GM06990 (cell line): ENCODE results near the gene MFSD6.
"Not testable (repeated sequence)": the region's sequence is repeated elsewhere in the genome, so short reads cannot be mapped to it uniquely, and the experiment has no call there.

Source experiments
- DNase-seq: peaks from one replicate; pipeline ENCODE4 v3.0.0-alpha.2; 2011; ENCODE audit not compliant: insufficient read length; ENCODE audit errors: extremely low read depth
- H3K27me3 ChIP-seq: replicated peaks from 2 replicates; pipeline ENCODE4 v1.6.0; 2011; ENCODE audit warnings: low read length; ENCODE audit not compliant: control insufficient read depth, insufficient read depth
- H3K36me3 ChIP-seq: 2 replicates; pipeline ENCODE4 v1.5.1; 2011; ENCODE audit warnings: low read length; ENCODE audit not compliant: control insufficient read depth, insufficient read depth
- H3K4me3 ChIP-seq: replicated peaks from 2 replicates; pipeline ENCODE4 v1.5.1; 2011; ENCODE audit warnings: low read depth, mild to moderate bottlenecking, control low read depth, low read length
- TF ChIP-seq, protein P1 (sequence below): IDR thresholded peaks from 2 replicates; pipeline ENCODE4 v1.5.1; 2011; ENCODE audit warnings: low read length, control low read depth, mild to moderate bottlenecking, inconsistent platforms; ENCODE audit not compliant: insufficient read depth, poor library complexity, severe bottlenecking

The MFSD6 gene

GRCh38 chr2:190407662-190408537 is at the start of gene MFSD6:
TSS of gene MFSD6 (plus strand) at chr2:190408355. CDS start at chr2:190436030, 27,675 bp downstream.
- peak; percentile 78 for DNase-seq
- H3K36me3 ChIP-seq = no peaks in the 10 kb centered on the region
- TF ChIP-seq, protein P1, sequence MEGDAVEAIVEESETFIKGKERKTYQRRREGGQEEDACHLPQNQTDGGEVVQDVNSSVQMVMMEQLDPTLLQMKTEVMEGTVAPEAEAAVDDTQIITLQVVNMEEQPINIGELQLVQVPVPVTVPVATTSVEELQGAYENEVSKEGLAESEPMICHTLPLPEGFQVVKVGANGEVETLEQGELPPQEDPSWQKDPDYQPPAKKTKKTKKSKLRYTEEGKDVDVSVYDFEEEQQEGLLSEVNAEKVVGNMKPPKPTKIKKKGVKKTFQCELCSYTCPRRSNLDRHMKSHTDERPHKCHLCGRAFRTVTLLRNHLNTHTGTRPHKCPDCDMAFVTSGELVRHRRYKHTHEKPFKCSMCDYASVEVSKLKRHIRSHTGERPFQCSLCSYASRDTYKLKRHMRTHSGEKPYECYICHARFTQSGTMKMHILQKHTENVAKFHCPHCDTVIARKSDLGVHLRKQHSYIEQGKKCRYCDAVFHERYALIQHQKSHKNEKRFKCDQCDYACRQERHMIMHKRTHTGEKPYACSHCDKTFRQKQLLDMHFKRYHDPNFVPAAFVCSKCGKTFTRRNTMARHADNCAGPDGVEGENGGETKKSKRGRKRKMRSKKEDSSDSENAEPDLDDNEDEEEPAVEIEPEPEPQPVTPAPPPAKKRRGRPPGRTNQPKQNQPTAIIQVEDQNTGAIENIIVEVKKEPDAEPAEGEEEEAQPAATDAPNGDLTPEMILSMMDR = no peak
- peak within 1 kb of the TSS; percentile 83 for H3K4me3 ChIP-seq
- H3K27me3 ChIP-seq = no peaks in the 10 kb centered on the region

- not testable (repeated sequence) for DNase-seq, H3K36me3 ChIP-seq, H3K27me3 ChIP-seq, H3K4me3 ChIP-seq
Observed at GRCh38 chr2:190358655-190359448, 49.3 kb upstream of the MFSD6 start.

- H3K4me3 ChIP-seq = peak overlapping the region; percentile 63
- H3K27me3 ChIP-seq = no peaks in the 10 kb centered on the region
- TF ChIP-seq, protein P1 = no peak
- no peak for DNase-seq
- H3K36me3 ChIP-seq = no peaks in the 10 kb centered on the region
Observed at GRCh38 chr2:190360561-190360960, 47.6 kb upstream of the MFSD6 start.

DNA sequence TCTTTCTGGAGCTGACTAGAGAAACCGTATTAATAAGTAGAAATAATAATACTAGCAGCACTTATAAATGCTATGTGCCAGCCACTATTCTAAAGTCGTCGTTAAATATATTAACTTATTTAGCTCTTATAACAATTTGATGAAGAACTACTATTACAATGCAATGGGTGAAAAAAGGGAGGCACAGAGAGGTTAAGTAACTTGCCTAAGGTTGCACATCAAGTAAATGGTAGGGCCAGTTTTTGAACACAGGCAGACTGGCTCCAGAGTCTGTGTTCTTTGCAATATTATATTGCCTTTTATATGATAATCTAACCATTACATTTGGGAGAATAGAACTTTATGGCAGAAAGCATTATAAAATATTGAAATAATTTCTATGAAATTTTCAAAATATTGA is 47.2 kb upstream of the MFSD6 start:
- TF ChIP-seq, protein P1 = no peak
- Histone ChIP-seq H3K4me3 (peak overlapping the region; percentile 63), H3K27me3 (no peaks in the 10 kb centered on the region), H3K36me3 (no peaks in the 10 kb centered on the region)
- no peak for DNase-seq

- H3K4me3 ChIP-seq = no peak overlapping the region
- no peaks in the 10 kb centered on the region for H3K27me3 ChIP-seq
- TF ChIP-seq, protein P1 = no peak
- H3K36me3 ChIP-seq = no peaks in the 10 kb centered on the region
- no peak for DNase-seq
Observed at GRCh38 chr2:190361572-190361971, 46.6 kb upstream of the MFSD6 start.

DNA sequence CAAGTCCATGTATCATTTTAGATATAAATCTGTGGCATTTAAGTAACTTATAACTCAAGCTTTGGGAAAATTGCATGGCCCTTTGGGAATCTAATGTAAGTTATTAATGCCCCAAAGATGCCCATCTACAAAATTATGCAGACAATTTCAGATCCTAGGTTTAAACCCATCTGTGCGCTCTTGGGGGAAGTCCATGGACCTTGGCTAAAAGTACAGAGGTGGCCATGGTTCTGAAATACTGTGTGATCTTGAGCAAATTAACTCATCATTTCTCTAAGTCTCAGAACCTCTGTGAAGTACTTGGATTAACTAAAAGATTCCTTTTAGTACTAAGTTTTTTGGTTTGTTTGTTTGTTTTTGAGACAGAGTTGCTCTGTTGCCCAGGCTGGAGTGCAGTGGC is 45.3 kb upstream of the MFSD6 start:
- H3K27me3 ChIP-seq = no peaks in the 10 kb centered on the region
- TF ChIP-seq, protein P1 = no peak
- DNase-seq = no peak
- H3K4me3 ChIP-seq = no peak overlapping the region
- H3K36me3 ChIP-seq = no peaks in the 10 kb centered on the region
